Progenitor cell of endocrine pancreas (in vitro differentiated cells): ENCODE results near the gene SCFD2. TPM values are rescaled to one million over a fixed set of nuclear protein-coding genes. Genes with fewer than 3 reads are reported as not detected.

Source experiments
- DNase-seq: peaks from one replicate; pipeline ENCODE4 v3.0.0; 2021; ENCODE audit warnings: low spot score; ENCODE audit not compliant: unreplicated experiment
- H3K27ac Mint-ChIP-seq: 2 replicates; pipeline ENCODE4 v1.8.0; 2021; ENCODE audit warnings: mild to moderate bottlenecking, moderate library complexity, mixed read lengths
- H3K27me3 Mint-ChIP-seq: 2 replicates; pipeline ENCODE4 v1.8.0; 2021; ENCODE audit warnings: mixed read lengths
- H3K36me3 Mint-ChIP-seq: 2 replicates; pipeline ENCODE4 v1.8.0; 2022; ENCODE audit warnings: mixed read lengths; ENCODE audit not compliant: insufficient read depth
- H3K4me1 Mint-ChIP-seq: 2 replicates; pipeline ENCODE4 v1.8.0; 2021; ENCODE audit warnings: low read depth, mixed read lengths
- H3K4me3 Mint-ChIP-seq: 2 replicates; pipeline ENCODE4 v1.8.0; 2021; ENCODE audit warnings: low read depth, mild to moderate bottlenecking, moderate library complexity, mixed read lengths
- H3K9me3 Mint-ChIP-seq: 2 replicates; pipeline ENCODE4 v1.8.0; 2021; ENCODE audit warnings: low read depth, mixed read lengths
- total RNA-seq: library from RNA; stranded (reverse); gene quantifications from 2 replicates; pipeline ENCODE4 v1.2.1, GENCODE V29; 2021
- TF ChIP-seq, protein P1 (sequence below): fragments of 200-600 bp; sonication (generic); IDR thresholded peaks from one replicate; pipeline ENCODE4 v1.5.0; 2021; ENCODE audit warnings: antibody characterized with exemption, mild to moderate bottlenecking; ENCODE audit not compliant: unreplicated experiment

SCFD2 gene
- total RNA-seq, 1 donor from 2014 or later, result 12.5 TPM

- no peak overlapping the region for H3K27ac Mint-ChIP-seq
- H3K27me3 Mint-ChIP-seq, result no peaks in the 10 kb centered on the region
- DNase-seq, result no peak
- peaks cover 12% of the 10 kb centered on the region for H3K4me1 Mint-ChIP-seq
- H3K4me3 Mint-ChIP-seq, result no peak overlapping the region
- H3K9me3 Mint-ChIP-seq, result no peaks in the 10 kb centered on the region
- H3K36me3 Mint-ChIP-seq, result no peaks in the 10 kb centered on the region
- TF ChIP-seq, protein P1, sequence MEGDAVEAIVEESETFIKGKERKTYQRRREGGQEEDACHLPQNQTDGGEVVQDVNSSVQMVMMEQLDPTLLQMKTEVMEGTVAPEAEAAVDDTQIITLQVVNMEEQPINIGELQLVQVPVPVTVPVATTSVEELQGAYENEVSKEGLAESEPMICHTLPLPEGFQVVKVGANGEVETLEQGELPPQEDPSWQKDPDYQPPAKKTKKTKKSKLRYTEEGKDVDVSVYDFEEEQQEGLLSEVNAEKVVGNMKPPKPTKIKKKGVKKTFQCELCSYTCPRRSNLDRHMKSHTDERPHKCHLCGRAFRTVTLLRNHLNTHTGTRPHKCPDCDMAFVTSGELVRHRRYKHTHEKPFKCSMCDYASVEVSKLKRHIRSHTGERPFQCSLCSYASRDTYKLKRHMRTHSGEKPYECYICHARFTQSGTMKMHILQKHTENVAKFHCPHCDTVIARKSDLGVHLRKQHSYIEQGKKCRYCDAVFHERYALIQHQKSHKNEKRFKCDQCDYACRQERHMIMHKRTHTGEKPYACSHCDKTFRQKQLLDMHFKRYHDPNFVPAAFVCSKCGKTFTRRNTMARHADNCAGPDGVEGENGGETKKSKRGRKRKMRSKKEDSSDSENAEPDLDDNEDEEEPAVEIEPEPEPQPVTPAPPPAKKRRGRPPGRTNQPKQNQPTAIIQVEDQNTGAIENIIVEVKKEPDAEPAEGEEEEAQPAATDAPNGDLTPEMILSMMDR, result no peak
Observed at GRCh38 chr4:53127365-53127764, 238.5 kb downstream of the SCFD2 start.

- Mint-ChIP-seq H3K4me1 (peaks cover 18% of the 10 kb centered on the region), H3K27ac (no peak overlapping the region), H3K9me3 (no peaks in the 10 kb centered on the region), H3K4me3 (no peak overlapping the region), H3K27me3 (no peaks in the 10 kb centered on the region), H3K36me3 (no peaks in the 10 kb centered on the region)
- TF ChIP-seq, protein P1, result no peak
- DNase-seq, result no peak
Observed at GRCh38 chr4:53126099-53126498, 239.8 kb downstream of the SCFD2 start.

GRCh38 chr4:53123819-53124218, 242.0 kb downstream of the SCFD2 start:
- no peak for DNase-seq
- TF ChIP-seq, protein P1, result no peak
- Mint-ChIP-seq H3K27me3 (no peaks in the 10 kb centered on the region), H3K4me3 (no peak overlapping the region), H3K4me1 (peaks cover 32% of the 10 kb centered on the region), H3K36me3 (no peaks in the 10 kb centered on the region), H3K9me3 (no peaks in the 10 kb centered on the region), H3K27ac (no peak overlapping the region)

DNA sequence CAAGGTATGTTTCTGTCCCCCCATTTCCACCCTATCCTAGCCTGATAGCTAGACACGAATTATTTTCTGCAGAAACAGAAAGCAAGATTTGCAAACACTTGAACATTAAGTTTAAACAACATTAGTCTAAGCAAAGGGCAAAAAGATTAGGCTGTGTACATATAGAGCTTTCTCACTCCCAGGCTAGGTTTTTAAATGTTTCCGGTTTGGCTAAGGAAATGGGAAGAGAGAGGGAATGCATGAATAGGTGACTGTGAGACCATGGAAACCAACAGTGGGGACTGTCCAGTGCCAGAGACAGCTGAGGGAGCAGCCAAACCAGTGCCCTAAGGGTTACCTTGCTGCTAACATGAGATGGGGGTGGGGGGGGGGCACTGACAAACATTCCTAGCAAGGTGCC, 242.7 kb downstream of the SCFD2 start:
- Mint-ChIP-seq H3K36me3 (no peaks in the 10 kb centered on the region), H3K27me3 (no peaks in the 10 kb centered on the region), H3K4me3 (no peak overlapping the region), H3K9me3 (no peaks in the 10 kb centered on the region), H3K27ac (peak overlapping the region; percentile 53), H3K4me1 (peaks cover 36% of the 10 kb centered on the region)
- TF ChIP-seq, protein P1, result no peak
- no peak for DNase-seq

DNA sequence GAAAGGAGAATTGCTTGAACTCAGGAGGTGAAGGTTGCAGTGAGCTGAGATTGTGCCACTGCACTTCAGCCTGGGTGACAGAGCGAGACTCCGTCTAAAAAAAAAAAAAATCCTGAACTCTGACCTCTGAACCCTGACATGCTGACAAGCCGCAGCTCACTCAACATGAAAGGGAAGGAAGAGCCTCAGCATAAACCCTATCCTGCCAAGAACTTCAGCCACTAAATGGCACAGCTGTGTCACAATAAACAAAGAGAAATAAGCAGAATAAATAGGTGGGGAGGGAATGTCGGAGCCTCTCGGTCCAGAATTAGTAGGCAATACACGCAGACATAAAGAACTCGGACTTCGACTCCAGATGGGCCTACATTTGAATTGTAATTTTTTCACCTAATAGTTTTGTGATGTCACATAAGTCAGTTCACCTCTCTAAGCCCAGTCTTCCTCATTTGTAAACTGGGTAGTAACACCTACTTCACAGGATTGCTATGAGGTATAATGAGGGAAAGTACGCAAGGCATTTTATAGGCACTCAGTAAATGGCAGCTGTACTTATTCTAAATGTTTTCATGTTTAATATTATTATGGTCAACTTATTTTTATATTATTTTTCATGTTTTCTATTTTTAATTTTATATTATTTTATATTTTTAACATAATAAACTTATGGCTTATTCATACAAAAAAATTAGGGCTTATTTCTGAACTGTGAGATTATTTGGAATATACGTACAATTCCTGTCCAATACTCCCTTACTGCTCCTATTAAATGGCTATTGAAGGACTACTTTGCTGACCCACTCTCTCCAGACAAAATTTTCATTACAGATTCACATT, 243.4 kb downstream of the SCFD2 start:
- no peaks in the 10 kb centered on the region for H3K27me3 Mint-ChIP-seq
- H3K4me3 Mint-ChIP-seq, result no peak overlapping the region
- peaks cover 36% of the 10 kb centered on the region for H3K4me1 Mint-ChIP-seq
- DNase-seq, result no peak
- H3K27ac Mint-ChIP-seq, result peak overlapping the region; percentile 53
- no peaks in the 10 kb centered on the region for H3K9me3 Mint-ChIP-seq
- no peaks in the 10 kb centered on the region for H3K36me3 Mint-ChIP-seq
- TF ChIP-seq, protein P1, result no peak
